Measurements from ENCODE around the gene LMOD1. TPM values are rescaled to one million over a fixed set of nuclear protein-coding genes. Genes with fewer than 3 reads are reported as not detected.

LMOD1 gene
- total RNA-seq, 1 donor from 2014 or later: 24.2 TPM

GRCh38 chr1:201886103-201886885, 60.1 kb downstream of the LMOD1 start:
- ATAC-seq (no peak), DNase-seq (no peak)
- intact Hi-C loops (cut with DNase I): no loop called here
- H3K36me3 ChIP-seq: no peaks in the 10 kb centered on the region
- no peaks in the 10 kb centered on the region for H3K27me3 ChIP-seq (ENCODE audit: low read depth)
- H3K9me3 ChIP-seq: no peaks in the 10 kb centered on the region
- H3K4me3 ChIP-seq: no peak overlapping the region
- H3K4me1 ChIP-seq: peaks cover 36% of the 10 kb centered on the region
- TF ChIP-seq, protein P1, sequence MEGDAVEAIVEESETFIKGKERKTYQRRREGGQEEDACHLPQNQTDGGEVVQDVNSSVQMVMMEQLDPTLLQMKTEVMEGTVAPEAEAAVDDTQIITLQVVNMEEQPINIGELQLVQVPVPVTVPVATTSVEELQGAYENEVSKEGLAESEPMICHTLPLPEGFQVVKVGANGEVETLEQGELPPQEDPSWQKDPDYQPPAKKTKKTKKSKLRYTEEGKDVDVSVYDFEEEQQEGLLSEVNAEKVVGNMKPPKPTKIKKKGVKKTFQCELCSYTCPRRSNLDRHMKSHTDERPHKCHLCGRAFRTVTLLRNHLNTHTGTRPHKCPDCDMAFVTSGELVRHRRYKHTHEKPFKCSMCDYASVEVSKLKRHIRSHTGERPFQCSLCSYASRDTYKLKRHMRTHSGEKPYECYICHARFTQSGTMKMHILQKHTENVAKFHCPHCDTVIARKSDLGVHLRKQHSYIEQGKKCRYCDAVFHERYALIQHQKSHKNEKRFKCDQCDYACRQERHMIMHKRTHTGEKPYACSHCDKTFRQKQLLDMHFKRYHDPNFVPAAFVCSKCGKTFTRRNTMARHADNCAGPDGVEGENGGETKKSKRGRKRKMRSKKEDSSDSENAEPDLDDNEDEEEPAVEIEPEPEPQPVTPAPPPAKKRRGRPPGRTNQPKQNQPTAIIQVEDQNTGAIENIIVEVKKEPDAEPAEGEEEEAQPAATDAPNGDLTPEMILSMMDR (IDR thresholded peaks at IDR 0.05): no peak
- no peak overlapping the region for H3K27ac ChIP-seq

DNA sequence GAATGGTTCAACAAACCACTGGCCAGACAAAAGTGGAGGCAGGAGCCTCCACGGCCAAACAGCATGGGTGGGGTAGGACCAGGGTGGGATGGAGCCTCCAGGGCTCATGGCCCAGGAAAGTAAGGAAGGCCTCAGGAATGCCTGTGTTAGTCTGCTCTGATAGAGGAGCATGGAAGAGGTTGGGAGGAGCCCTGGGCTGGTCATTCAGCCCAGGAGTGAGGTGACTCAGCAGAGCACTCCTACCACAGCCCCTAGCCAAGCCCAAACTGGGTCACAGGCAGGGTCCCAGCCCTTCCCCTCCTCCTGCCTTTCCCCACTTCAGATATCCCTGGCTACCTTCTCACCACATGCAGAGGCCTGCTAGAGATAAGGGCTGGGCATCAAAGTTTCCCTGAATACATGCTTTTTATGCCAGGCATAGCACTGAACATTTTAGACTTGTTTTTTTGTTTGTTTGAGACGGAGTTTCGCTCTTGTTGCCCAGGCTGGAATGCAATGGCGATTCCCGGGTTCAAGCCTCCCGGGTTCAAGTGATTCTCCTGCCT, 60.7 kb downstream of the LMOD1 start:
- peak in 1 of 2 donors; percentile 44 for ATAC-seq
- TF ChIP-seq, protein P1 (IDR thresholded peaks at IDR 0.05): no peak
- Histone ChIP-seq H3K36me3 (no peaks in the 10 kb centered on the region), H3K4me1 (peaks cover 36% of the 10 kb centered on the region), H3K9me3 (no peaks in the 10 kb centered on the region), H3K27me3 (ENCODE audit: low read depth) (no peaks in the 10 kb centered on the region), H3K4me3 (no peak overlapping the region), H3K27ac (no peak overlapping the region)
- intact Hi-C loops (cut with DNase I): no loop called here
- no peak for DNase-seq

DNA sequence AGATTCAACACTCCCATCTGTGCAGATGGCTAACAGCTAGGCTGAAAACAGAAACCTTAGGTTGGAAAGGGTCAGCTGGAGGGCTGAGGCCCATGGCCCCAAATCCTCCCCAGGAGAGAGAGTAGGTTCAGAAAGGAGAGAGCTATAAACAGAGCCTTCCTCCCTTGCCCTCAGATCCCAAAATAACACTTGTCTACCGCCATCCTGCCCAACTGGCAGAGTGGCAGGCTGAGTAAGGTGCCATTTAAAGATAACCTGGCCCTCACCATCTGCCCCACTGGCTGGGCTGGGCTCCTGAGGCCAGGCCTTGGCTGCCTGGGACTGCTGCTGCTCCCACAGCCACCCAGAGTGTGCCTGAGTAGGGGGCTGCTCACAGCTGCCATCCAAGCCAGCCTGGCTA, 61.9 kb downstream of the LMOD1 start:
- DNase-seq (no peak), ATAC-seq (no peak)
- no peak overlapping the region for H3K4me3 ChIP-seq
- H3K36me3 ChIP-seq: no peaks in the 10 kb centered on the region
- H3K9me3 ChIP-seq: no peaks in the 10 kb centered on the region
- TF ChIP-seq, protein P1 (IDR thresholded peaks at IDR 0.05): no peak
- H3K27me3 ChIP-seq (ENCODE audit: low read depth): no peaks in the 10 kb centered on the region
- H3K4me1 ChIP-seq: peaks cover 32% of the 10 kb centered on the region
- intact Hi-C loops (cut with DNase I): no loop called here
- H3K27ac ChIP-seq: no peak overlapping the region

GRCh38 chr1:201883786-201884185, 62.6 kb downstream of the LMOD1 start:
- peaks cover 27% of the 10 kb centered on the region for H3K4me1 ChIP-seq
- no peak overlapping the region for H3K27ac ChIP-seq

DNA sequence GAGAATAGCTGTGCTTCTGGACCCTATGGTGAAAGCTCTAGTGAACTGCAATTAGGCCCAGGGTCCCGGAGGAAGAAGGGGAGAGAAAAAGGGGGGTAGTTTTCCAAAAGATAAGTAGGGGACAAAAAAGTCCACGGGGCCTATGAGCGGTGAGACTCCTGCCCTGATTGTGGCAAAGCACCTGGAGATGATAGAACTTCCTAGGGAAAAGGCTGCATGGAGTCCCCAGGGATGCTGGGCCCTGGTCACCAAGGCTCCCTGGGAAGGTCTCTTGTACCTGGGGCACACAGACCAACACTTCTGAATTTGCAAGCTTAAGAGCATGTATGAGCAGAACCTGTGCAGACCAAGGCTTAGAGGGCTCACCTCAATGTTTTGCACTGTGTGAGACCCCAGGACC, 63.1 kb downstream of the LMOD1 start:
- Histone ChIP-seq H3K9me3 (no peaks in the 10 kb centered on the region), H3K27me3 (ENCODE audit: low read depth) (no peaks in the 10 kb centered on the region), H3K4me3 (no peak overlapping the region), H3K36me3 (no peaks in the 10 kb centered on the region), H3K4me1 (peaks cover 25% of the 10 kb centered on the region), H3K27ac (no peak overlapping the region)
- ATAC-seq (no peak), DNase-seq (no peak)
- TF ChIP-seq, protein P1 (IDR thresholded peaks at IDR 0.05): no peak
- intact Hi-C loops (cut with DNase I): no loop called here

More at GRCh38 chr1:201883786-201884185, 62.6 kb downstream of the LMOD1 start:
- TF ChIP-seq, protein P1 (IDR thresholded peaks at IDR 0.05): no peak
- Histone ChIP-seq H3K36me3 (no peaks in the 10 kb centered on the region), H3K4me3 (no peak overlapping the region), H3K27me3 (ENCODE audit: low read depth) (no peaks in the 10 kb centered on the region), H3K9me3 (no peaks in the 10 kb centered on the region)
- ATAC-seq (no peak), DNase-seq (no peak)
- intact Hi-C loops (cut with DNase I): no loop called here

All from lower lobe of right lung (tissue), 2 donors.